Measurements from ENCODE around the gene TSPAN15.
A peak's percentile ranks its signal among the peaks of the same experiment; 100 is the strongest.

The TSPAN15 gene

DNA sequence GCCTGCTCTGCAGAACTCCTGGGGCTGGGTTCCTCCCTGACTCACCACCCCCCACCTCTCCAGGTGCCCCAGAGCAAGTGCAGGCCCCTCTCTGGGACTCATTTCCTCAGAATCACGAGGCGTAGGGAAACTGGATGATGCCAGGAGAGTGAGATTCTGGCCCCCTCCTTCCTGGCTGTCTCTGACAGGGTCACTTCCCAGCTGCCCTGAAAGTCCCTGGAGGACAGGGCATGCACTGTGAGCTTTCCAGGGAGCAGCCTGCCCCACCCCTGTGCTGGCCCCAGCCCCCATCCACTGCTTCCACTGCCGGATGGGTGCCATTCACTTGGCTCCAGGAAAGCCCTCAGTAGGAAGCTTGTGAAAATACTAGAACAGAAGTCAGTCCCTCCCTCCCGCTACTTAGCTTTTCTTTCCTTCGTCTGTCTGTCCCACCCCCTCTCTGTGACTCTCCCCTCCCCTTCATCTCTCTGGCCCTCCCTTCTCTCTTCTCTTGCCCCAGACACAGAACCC, 44.9 kb upstream of the TSPAN15 start:
- peaks cover 9% of the 10 kb centered on the region; the same call in 1 of the 2 replicates for H3K36me3 ChIP-seq (ENCODE audit: insufficient read depth, low read length)
- H3K79me2 ChIP-seq (ENCODE audit: insufficient read depth, low read length), result no peaks in the 10 kb centered on the region
- H3K9ac ChIP-seq (ENCODE audit: low read depth, low read length, poor library complexity, severe bottlenecking), result no peak overlapping the region
- no peak overlapping the region for H3K4me2 ChIP-seq (ENCODE audit: low read depth, low read length, poor library complexity, severe bottlenecking)
- no peak overlapping the region for H3K4me3 ChIP-seq (ENCODE audit: low read length, poor library complexity, severe bottlenecking)
- no peaks in the 10 kb centered on the region for H4K20me1 ChIP-seq (ENCODE audit: insufficient read depth, low read length, poor library complexity, severe bottlenecking)
- H3K9me3 ChIP-seq (ENCODE audit: insufficient read depth, low read depth, low read length), result no peaks in the 10 kb centered on the region
- no peaks in the 10 kb centered on the region for H3K9me2 ChIP-seq (replicated peaks; ENCODE audit: low read depth, low read length)
- no peaks in the 10 kb centered on the region for H3K27me3 ChIP-seq (ENCODE audit: insufficient read depth, low read length, poor library complexity, severe bottlenecking)
- no peaks in the 10 kb centered on the region for H3F3A ChIP-seq (ENCODE audit: low read depth)
- no peak overlapping the region for H2AFZ ChIP-seq (ENCODE audit: low read length)
- peaks cover 22% of the 10 kb centered on the region for H3K4me1 ChIP-seq (ENCODE audit: insufficient read depth, low read length, poor library complexity, severe bottlenecking)
- TF ChIP-seq EZH2phosphoT487 (IDR thresholded peaks at IDR 0.05; ENCODE audit: borderline replicate concordance), result no peak
- TF ChIP-seq, protein P1, sequence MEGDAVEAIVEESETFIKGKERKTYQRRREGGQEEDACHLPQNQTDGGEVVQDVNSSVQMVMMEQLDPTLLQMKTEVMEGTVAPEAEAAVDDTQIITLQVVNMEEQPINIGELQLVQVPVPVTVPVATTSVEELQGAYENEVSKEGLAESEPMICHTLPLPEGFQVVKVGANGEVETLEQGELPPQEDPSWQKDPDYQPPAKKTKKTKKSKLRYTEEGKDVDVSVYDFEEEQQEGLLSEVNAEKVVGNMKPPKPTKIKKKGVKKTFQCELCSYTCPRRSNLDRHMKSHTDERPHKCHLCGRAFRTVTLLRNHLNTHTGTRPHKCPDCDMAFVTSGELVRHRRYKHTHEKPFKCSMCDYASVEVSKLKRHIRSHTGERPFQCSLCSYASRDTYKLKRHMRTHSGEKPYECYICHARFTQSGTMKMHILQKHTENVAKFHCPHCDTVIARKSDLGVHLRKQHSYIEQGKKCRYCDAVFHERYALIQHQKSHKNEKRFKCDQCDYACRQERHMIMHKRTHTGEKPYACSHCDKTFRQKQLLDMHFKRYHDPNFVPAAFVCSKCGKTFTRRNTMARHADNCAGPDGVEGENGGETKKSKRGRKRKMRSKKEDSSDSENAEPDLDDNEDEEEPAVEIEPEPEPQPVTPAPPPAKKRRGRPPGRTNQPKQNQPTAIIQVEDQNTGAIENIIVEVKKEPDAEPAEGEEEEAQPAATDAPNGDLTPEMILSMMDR (conservative IDR thresholded peaks at IDR 0.05; ENCODE audit: low read length), result no peak

DNA sequence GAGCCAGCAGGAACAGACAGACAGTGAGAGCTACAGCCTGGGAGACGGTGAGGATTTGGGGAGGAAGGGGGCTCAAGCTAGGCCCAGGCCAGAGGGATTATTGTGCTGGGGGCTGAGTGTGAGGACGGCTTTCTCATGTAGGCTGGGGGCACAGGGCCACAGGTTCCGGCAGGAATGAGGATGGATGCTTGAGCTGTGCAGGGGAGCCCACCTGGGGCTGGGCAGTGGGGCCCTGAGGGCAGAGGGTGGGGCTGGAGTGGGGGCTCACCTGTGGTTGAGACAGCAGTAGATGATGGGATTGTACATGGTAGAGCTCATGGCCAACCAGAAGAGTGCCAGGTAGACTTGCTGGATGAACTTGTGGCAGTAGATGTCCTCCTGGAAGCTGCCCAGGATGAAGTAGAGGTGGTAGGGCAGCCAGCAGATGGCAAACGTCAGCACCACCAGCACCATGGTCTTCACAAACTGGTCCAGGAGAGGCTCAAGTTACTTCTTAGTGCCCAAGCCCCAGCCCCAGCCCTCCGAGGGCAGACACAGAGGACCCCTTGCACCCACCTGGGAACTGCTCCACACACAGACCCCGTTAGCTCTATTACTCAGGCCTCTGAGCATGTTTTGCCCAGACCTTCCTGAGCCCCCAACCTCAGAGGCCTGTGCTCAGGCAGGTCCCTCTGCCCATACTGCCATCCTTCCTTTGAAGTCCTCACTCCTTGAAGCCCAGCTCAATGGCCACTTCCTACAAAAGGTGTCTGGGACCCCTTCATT, 44.3 kb upstream of the TSPAN15 start:
- peaks cover 5% of the 10 kb centered on the region; the same call in 1 of the 2 replicates for H3K36me3 ChIP-seq (ENCODE audit: insufficient read depth, low read length)
- H3K9ac ChIP-seq (ENCODE audit: low read depth, low read length, poor library complexity, severe bottlenecking), result no peak overlapping the region
- H2AFZ ChIP-seq (ENCODE audit: low read length), result no peak overlapping the region
- no peaks in the 10 kb centered on the region for H3K9me2 ChIP-seq (replicated peaks; ENCODE audit: low read depth, low read length)
- TF ChIP-seq EZH2phosphoT487 (IDR thresholded peaks at IDR 0.05; ENCODE audit: borderline replicate concordance), result no peak
- TF ChIP-seq, protein P1 (conservative IDR thresholded peaks at IDR 0.05; ENCODE audit: low read length), result no peak
- H3K4me3 ChIP-seq (ENCODE audit: low read length, poor library complexity, severe bottlenecking), result no peak overlapping the region
- H3K79me2 ChIP-seq (ENCODE audit: insufficient read depth, low read length), result no peaks in the 10 kb centered on the region
- no peaks in the 10 kb centered on the region for H3K9me3 ChIP-seq (ENCODE audit: insufficient read depth, low read depth, low read length)
- H3F3A ChIP-seq (ENCODE audit: low read depth), result no peaks in the 10 kb centered on the region
- H3K4me2 ChIP-seq (ENCODE audit: low read depth, low read length, poor library complexity, severe bottlenecking), result no peak overlapping the region
- peaks cover 22% of the 10 kb centered on the region for H3K4me1 ChIP-seq (ENCODE audit: insufficient read depth, low read length, poor library complexity, severe bottlenecking)
- H4K20me1 ChIP-seq (ENCODE audit: insufficient read depth, low read length, poor library complexity, severe bottlenecking), result no peaks in the 10 kb centered on the region
- no peaks in the 10 kb centered on the region for H3K27me3 ChIP-seq (ENCODE audit: insufficient read depth, low read length, poor library complexity, severe bottlenecking)

DNA sequence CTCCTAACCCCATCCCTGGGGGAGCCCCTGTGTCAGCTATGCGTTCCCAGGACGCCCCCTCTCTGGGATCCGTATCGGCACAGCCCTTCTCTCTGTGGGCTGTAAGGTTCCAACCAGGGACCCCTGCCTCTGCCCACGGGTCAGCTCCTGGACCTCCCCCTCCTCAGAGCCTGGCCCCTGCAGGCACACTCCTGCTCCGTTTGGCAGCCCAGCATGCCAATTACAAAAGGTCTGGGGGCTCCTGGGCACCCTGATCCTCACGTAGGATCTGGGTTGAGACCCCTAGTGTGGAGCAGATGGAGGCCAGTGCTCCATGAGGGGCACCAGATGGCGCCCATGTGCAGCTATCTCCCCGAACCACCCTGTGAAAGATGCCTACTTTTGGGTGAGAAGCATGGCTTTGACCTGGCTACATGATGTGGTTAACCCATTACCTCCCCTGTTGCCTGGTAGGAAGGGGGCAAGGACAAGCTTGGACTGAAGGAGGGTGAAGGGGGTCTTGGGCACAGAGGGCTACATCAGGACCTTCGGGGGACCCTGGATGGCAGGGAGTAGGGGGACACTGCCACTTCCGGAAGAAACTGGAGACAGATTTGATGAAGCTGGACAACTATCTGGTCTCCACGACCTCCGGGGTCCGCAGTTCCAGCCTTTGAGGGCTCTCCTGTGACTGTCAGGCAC, 43.5 kb upstream of the TSPAN15 start:
- Histone ChIP-seq H3K27me3 (ENCODE audit: insufficient read depth, low read length, poor library complexity, severe bottlenecking) (no peaks in the 10 kb centered on the region), H3K4me1 (ENCODE audit: insufficient read depth, low read length, poor library complexity, severe bottlenecking) (peaks cover 22% of the 10 kb centered on the region), H3K4me3 (ENCODE audit: low read length, poor library complexity, severe bottlenecking) (peak overlapping the region; percentile 68), H3K36me3 (ENCODE audit: insufficient read depth, low read length) (peaks cover 2% of the 10 kb centered on the region; the same call in 1 of the 2 replicates), H3K9me2 (replicated peaks; ENCODE audit: low read depth, low read length) (no peaks in the 10 kb centered on the region), H3F3A (ENCODE audit: low read depth) (no peaks in the 10 kb centered on the region), H2AFZ (ENCODE audit: low read length) (peak overlapping the region; percentile 86), H3K4me2 (ENCODE audit: low read depth, low read length, poor library complexity, severe bottlenecking) (peak overlapping the region; percentile 83), H3K79me2 (ENCODE audit: insufficient read depth, low read length) (no peaks in the 10 kb centered on the region), H4K20me1 (ENCODE audit: insufficient read depth, low read length, poor library complexity, severe bottlenecking) (no peaks in the 10 kb centered on the region), H3K9me3 (ENCODE audit: insufficient read depth, low read depth, low read length) (no peaks in the 10 kb centered on the region), H3K9ac (ENCODE audit: low read depth, low read length, poor library complexity, severe bottlenecking) (peak overlapping the region; percentile 64)
- TF ChIP-seq, protein P1 (conservative IDR thresholded peaks at IDR 0.05; ENCODE audit: low read length), result peak; percentile 85
- TF ChIP-seq EZH2phosphoT487 (IDR thresholded peaks at IDR 0.05; ENCODE audit: borderline replicate concordance), result no peak
